OCI-LY3 (cell line): ENCODE measurements around the gene DIP2C.

Source experiments
- EZH2phosphoT487 ChIP-seq: fragments of 200-600 bp; shearing (Covaris generic); IDR thresholded peaks from 2 replicates; pipeline ENCODE4 v1.6.1; 2018; ENCODE audit warnings: antibody characterized with exemption, mixed run types, low read depth
- TF ChIP-seq, protein P1 (sequence below): fragments of 200-600, 300-600 bp; sonication (generic); IDR thresholded peaks from 2 replicates; pipeline ENCODE4 v1.5.1; 2014; ENCODE audit warnings: antibody characterized with exemption, low read length, low read depth

DNA sequence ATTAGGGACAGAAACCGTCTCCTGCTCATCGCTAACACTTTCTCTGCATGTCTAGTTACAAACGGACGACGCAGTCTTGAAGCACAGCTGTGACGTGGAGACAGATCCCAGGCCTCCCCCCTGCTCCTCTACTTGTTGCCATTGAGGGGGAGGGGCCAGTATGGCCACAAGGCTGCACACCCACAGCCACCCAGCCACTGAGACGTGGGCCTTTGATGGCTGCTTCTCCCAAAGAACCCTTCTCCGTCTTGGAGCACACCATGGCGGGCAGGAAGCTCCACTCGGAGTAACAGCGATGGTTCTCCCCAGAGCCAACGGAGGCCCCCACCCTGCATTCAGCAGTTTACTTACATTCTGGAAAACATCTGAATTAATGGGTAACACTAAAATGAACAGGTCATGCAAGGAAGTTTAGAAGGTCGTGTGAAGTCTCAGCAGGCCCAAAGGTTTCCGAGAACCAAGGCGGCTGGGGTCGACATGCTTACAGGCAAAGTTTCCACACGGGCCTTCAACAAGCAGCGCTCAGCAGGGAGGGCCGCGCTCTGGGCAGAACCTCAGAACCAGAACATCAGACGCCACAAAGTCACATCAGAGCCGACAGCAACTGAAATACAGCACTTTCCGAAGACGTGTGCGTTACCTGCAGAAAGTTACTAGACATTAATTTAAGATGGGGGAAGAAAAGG, 169.6 kb downstream of the DIP2C start:
- TF ChIP-seq, protein P1, sequence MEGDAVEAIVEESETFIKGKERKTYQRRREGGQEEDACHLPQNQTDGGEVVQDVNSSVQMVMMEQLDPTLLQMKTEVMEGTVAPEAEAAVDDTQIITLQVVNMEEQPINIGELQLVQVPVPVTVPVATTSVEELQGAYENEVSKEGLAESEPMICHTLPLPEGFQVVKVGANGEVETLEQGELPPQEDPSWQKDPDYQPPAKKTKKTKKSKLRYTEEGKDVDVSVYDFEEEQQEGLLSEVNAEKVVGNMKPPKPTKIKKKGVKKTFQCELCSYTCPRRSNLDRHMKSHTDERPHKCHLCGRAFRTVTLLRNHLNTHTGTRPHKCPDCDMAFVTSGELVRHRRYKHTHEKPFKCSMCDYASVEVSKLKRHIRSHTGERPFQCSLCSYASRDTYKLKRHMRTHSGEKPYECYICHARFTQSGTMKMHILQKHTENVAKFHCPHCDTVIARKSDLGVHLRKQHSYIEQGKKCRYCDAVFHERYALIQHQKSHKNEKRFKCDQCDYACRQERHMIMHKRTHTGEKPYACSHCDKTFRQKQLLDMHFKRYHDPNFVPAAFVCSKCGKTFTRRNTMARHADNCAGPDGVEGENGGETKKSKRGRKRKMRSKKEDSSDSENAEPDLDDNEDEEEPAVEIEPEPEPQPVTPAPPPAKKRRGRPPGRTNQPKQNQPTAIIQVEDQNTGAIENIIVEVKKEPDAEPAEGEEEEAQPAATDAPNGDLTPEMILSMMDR, result no peak
- no peak for TF ChIP-seq EZH2phosphoT487
